H7 (cell line): ENCODE results near the gene EPS8L3. TPM values are rescaled to one million over a fixed set of nuclear protein-coding genes. Genes with fewer than 3 reads are reported as not detected.

Experiments
- DNase-seq: peaks from one replicate; pipeline ENCODE4 v3.0.0; 2012
- H3K27me3 ChIP-seq: 2 replicates; pipeline ENCODE4 v1.6.0; 2011; ENCODE audit warnings: mild to moderate bottlenecking, low read length; ENCODE audit not compliant: control insufficient read depth, insufficient read depth
- H3K36me3 ChIP-seq: replicated peaks from 2 replicates; pipeline ENCODE4 v1.5.1; 2011; ENCODE audit warnings: low read length; ENCODE audit not compliant: control insufficient read depth, insufficient read depth
- H3K4me3 ChIP-seq: 2 replicates; pipeline ENCODE4 v1.5.1; 2011; ENCODE audit warnings: low read depth, mild to moderate bottlenecking, control low read depth, low read length, moderate library complexity; ENCODE audit not compliant: insufficient read depth
- total RNA-seq: library from RNA; depleted of rRNA; stranded (reverse); fragments of >200 nt; shearing (Covaris generic); gene quantifications from 2 replicates; pipeline ENCODE4 v1.2.3, GENCODE V29; 2014; rRNA removed

EPS8L3 gene
- not detected in 2 replicates for total RNA-seq

- peak; percentile 39 for DNase-seq
- H3K36me3 ChIP-seq = no peaks in the 10 kb centered on the region
- no peaks in the 10 kb centered on the region for H3K27me3 ChIP-seq
- no peak within 1 kb of the TSS for H3K4me3 ChIP-seq
Measured at GRCh38 chr1:109763646-109764415, at the start of gene EPS8L3. Gene EPS8L3 (minus strand): TSS chr1:109763923. CDS start chr1:109761749, 2,174 bp downstream.

- no peaks in the 10 kb centered on the region for H3K36me3 ChIP-seq
- no peaks in the 10 kb centered on the region for H3K27me3 ChIP-seq
Measured at GRCh38 chr1:109812691-109813393, 49.1 kb upstream of the EPS8L3 start.

GRCh38 chr1:109808703-109809102, 45.0 kb upstream of the EPS8L3 start:
- Histone ChIP-seq H3K4me3 (no peak overlapping the region), H3K27me3 (no peaks in the 10 kb centered on the region), H3K36me3 (no peaks in the 10 kb centered on the region)
- DNase-seq = no peak

More at GRCh38 chr1:109812691-109813393, 49.1 kb upstream of the EPS8L3 start:
- DNase-seq = no peak
- H3K4me3 ChIP-seq = no peak overlapping the region

GRCh38 chr1:109807822-109808680, 44.3 kb upstream of the EPS8L3 start:
- Histone ChIP-seq H3K36me3 (no peaks in the 10 kb centered on the region), H3K4me3 (no peak overlapping the region), H3K27me3 (no peaks in the 10 kb centered on the region)
- DNase-seq = no peak

GRCh38 chr1:109807402-109807801, 43.7 kb upstream of the EPS8L3 start:
- Histone ChIP-seq H3K4me3 (no peak overlapping the region), H3K27me3 (no peaks in the 10 kb centered on the region), H3K36me3 (no peaks in the 10 kb centered on the region)
- no peak for DNase-seq

- Histone ChIP-seq H3K36me3 (no peaks in the 10 kb centered on the region), H3K4me3 (no peak overlapping the region), H3K27me3 (no peaks in the 10 kb centered on the region)
- no peak for DNase-seq
Measured at GRCh38 chr1:109806733-109807400, 43.1 kb upstream of the EPS8L3 start.

GRCh38 chr1:109805486-109806165, 41.9 kb upstream of the EPS8L3 start:
- no peaks in the 10 kb centered on the region for H3K36me3 ChIP-seq
- H3K27me3 ChIP-seq = no peaks in the 10 kb centered on the region
- H3K4me3 ChIP-seq = no peak overlapping the region
- DNase-seq = no peak

- Histone ChIP-seq H3K36me3 (no peaks in the 10 kb centered on the region), H3K27me3 (no peaks in the 10 kb centered on the region), H3K4me3 (no peak overlapping the region)
- DNase-seq = no peak
Measured at GRCh38 chr1:109804660-109805059, 40.9 kb upstream of the EPS8L3 start.

- H3K36me3 ChIP-seq = no peaks in the 10 kb centered on the region
Measured at GRCh38 chr1:109803901-109804331, 40.2 kb upstream of the EPS8L3 start.

GRCh38 chr1:109802901-109803561, 39.3 kb upstream of the EPS8L3 start:
- H3K36me3 ChIP-seq = no peaks in the 10 kb centered on the region
- DNase-seq = no peak
- H3K27me3 ChIP-seq = no peaks in the 10 kb centered on the region
- no peak overlapping the region for H3K4me3 ChIP-seq

More at GRCh38 chr1:109803901-109804331, 40.2 kb upstream of the EPS8L3 start:
- Histone ChIP-seq H3K27me3 (no peaks in the 10 kb centered on the region), H3K4me3 (no peak overlapping the region)
- DNase-seq = no peak

- H3K36me3 ChIP-seq = no peaks in the 10 kb centered on the region
- H3K27me3 ChIP-seq = no peaks in the 10 kb centered on the region
- H3K4me3 ChIP-seq = no peak overlapping the region
- no peak for DNase-seq
Measured at GRCh38 chr1:109802136-109802900, 38.6 kb upstream of the EPS8L3 start.

- Histone ChIP-seq H3K36me3 (no peaks in the 10 kb centered on the region), H3K4me3 (no peak overlapping the region), H3K27me3 (no peaks in the 10 kb centered on the region)
- no peak for DNase-seq
Measured at GRCh38 chr1:109801791-109802135, 38.0 kb upstream of the EPS8L3 start.

- DNase-seq = no peak
- no peaks in the 10 kb centered on the region for H3K36me3 ChIP-seq
- no peak overlapping the region for H3K4me3 ChIP-seq
- H3K27me3 ChIP-seq = no peaks in the 10 kb centered on the region
Measured at GRCh38 chr1:109800291-109800690, 36.6 kb upstream of the EPS8L3 start.
